ENCODE results near the gene KRT16. TPM values are rescaled to one million over a fixed set of nuclear protein-coding genes. Genes with fewer than 3 reads are reported as not detected.
A peak's percentile ranks its signal among the peaks of the same experiment; 100 is the strongest.

Gene KRT16
- total RNA-seq, 1 experiment from 2014 or later, result 0.61 TPM

DNA sequence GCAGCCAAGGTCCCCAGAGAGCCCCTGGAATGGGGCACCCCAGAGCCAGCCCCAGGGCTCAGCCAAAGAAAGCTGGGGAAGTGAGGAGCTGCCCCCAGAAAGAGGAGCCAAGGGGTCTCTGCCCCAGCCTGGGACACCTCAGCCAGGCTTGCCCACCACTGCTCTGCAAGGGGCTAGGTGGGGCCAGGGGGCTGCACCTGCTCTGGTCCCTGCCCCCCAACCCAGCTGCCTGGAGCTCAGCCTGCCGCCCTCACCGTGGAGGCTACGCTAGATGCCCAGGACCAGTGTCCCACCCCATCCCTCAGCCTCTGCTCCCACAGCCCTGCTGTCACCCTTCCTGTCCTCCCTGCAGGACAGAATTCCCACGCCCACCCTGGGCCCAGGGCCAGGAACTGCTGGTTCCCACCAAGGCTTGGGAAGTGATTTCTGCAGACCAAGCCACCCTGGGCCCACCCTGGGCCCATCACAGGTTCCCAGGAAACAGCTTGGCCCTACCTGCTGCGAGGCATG is 39.9 kb upstream of the KRT16 start (continued):
- TF ChIP-seq, protein P1, sequence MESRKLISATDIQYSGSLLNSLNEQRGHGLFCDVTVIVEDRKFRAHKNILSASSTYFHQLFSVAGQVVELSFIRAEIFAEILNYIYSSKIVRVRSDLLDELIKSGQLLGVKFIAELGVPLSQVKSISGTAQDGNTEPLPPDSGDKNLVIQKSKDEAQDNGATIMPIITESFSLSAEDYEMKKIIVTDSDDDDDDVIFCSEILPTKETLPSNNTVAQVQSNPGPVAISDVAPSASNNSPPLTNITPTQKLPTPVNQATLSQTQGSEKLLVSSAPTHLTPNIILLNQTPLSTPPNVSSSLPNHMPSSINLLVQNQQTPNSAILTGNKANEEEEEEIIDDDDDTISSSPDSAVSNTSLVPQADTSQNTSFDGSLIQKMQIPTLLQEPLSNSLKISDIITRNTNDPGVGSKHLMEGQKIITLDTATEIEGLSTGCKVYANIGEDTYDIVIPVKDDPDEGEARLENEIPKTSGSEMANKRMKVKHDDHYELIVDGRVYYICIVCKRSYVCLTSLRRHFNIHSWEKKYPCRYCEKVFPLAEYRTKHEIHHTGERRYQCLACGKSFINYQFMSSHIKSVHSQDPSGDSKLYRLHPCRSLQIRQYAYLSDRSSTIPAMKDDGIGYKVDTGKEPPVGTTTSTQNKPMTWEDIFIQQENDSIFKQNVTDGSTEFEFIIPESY (IDR thresholded peaks at IDR 0.05; ENCODE audit: extremely low read depth, insufficient replicate concordance, low read length), result no peak
- TF ChIP-seq, protein P2, sequence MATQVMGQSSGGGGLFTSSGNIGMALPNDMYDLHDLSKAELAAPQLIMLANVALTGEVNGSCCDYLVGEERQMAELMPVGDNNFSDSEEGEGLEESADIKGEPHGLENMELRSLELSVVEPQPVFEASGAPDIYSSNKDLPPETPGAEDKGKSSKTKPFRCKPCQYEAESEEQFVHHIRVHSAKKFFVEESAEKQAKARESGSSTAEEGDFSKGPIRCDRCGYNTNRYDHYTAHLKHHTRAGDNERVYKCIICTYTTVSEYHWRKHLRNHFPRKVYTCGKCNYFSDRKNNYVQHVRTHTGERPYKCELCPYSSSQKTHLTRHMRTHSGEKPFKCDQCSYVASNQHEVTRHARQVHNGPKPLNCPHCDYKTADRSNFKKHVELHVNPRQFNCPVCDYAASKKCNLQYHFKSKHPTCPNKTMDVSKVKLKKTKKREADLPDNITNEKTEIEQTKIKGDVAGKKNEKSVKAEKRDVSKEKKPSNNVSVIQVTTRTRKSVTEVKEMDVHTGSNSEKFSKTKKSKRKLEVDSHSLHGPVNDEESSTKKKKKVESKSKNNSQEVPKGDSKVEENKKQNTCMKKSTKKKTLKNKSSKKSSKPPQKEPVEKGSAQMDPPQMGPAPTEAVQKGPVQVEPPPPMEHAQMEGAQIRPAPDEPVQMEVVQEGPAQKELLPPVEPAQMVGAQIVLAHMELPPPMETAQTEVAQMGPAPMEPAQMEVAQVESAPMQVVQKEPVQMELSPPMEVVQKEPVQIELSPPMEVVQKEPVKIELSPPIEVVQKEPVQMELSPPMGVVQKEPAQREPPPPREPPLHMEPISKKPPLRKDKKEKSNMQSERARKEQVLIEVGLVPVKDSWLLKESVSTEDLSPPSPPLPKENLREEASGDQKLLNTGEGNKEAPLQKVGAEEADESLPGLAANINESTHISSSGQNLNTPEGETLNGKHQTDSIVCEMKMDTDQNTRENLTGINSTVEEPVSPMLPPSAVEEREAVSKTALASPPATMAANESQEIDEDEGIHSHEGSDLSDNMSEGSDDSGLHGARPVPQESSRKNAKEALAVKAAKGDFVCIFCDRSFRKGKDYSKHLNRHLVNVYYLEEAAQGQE (IDR thresholded peaks at IDR 0.05; ENCODE audit: low read depth), result no peak
- TF ChIP-seq EGR1 (IDR thresholded peaks at IDR 0.05; ENCODE audit: low read depth), result no peak

DNA sequence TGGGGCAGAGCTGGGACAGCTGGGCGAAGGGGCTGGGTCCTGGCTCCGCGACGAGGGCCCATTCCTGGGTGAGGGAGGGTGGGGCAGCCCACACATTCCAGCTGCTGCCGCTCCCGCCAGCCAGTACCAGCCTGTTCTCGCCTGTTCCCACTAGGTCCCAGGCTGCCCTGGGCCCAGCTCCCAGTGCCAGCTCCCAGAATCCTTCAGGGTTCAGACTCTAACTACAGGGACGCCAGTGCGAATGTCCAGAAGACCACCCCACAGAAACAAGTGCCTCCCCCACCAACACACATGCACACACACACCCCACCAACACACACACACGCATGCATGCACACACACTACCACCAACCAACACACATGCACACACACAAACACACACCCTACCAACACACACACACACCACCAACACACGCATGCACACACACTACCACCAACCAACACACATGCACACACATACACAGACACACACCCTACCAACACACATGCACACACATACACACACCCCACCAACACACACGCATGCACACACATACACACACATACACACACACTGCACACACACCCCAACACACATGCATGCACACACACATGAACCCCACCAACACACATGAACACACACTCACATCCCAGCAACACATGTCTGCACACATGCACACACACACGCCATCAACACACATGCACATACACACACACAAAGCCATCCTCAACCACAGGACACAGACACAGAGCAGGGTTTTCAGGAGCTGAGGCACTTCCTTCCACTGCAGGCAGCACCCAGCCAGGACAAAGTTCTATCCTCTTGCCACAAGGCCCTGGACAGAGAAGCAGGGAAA is 39.3 kb upstream of the KRT16 start:
- Histone ChIP-seq H3K79me2 (ENCODE audit: insufficient read depth, low read length) (no peaks in the 10 kb centered on the region), H3K27ac (ENCODE audit: low read depth, low read length) (peak overlapping the region; percentile 61), H3K27me3 (ENCODE audit: insufficient read depth, low read length) (no peaks in the 10 kb centered on the region), H3K4me2 (ENCODE audit: low read length) (peak overlapping the region; percentile 82), H3K9me3 (ENCODE audit: control insufficient read depth in 1 of 2, insufficient read depth in 1 of 2, low read depth in 1 of 2, low read length in 2 of 2) (no peaks in the 10 kb centered on the region), H4K20me1 (ENCODE audit: insufficient read depth) (no peaks in the 10 kb centered on the region), H3K9me2 (ENCODE audit: insufficient read depth) (no peaks in the 10 kb centered on the region), H3K9ac (ENCODE audit: low read length) (peak overlapping the region; percentile 67), H3K36me3 (ENCODE audit: control insufficient read depth in 1 of 2, insufficient read depth in 2 of 2, low read length in 2 of 2) (no peaks in the 10 kb centered on the region), H3K4me3 (replicated peaks in 1 of 2; ENCODE audit: low read depth in 1 of 2, low read length in 2 of 2) (no peak overlapping the region), H2AFZ (ENCODE audit: low read depth, low read length, poor library complexity, severe bottlenecking) (no peak overlapping the region), H3K4me1 (ENCODE audit: control insufficient read depth in 1 of 2, insufficient read depth in 2 of 2, low read length in 2 of 2) (peaks cover 53 to 97% of the 10 kb centered on the region in 2 experiments)
- DNase-seq (ENCODE audit: low read depth, low spot score) (no peak), ATAC-seq (peak; percentile 20)
- intact Hi-C loops (cut with micrococcal nuclease), result no loop called here
- ChIA-PET RAD21 (ENCODE audit: low non-redundant PET in 1 of 2, low total read pairs in 2 of 2, uncharacterized antibody in 2 of 2, unreplicated experiment in 2 of 2) (interaction anchor here in 1 of 2 experiments (0.7 to 0.8 kb wide), 3 partner anchors 9 to 979 kb away, joined by 3 to 5 read pairs (median 4); no protein-coding TSS in a partner anchor), CTCF (interaction anchor here (2.4 to 11.1 kb wide), 2 partner anchors 12 to 103 kb away, joined by 30 to 217 read pairs; no protein-coding TSS in a partner anchor), POLR2A (interaction anchor here (1.0 kb wide), 1 partner anchor 14 kb away, joined by 3 read pairs; no protein-coding TSS in a partner anchor)
- no TSS peak for BruUV-seq (replicated peaks)
- TF ChIP-seq, protein P3, sequence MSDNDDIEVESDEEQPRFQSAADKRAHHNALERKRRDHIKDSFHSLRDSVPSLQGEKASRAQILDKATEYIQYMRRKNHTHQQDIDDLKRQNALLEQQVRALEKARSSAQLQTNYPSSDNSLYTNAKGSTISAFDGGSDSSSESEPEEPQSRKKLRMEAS (IDR thresholded peaks at IDR 0.05), result peak; percentile 25; the same call in 1 of the 2 replicates
- TF ChIP-seq YY1 (IDR thresholded peaks at IDR 0.05; ENCODE audit: extremely low read depth, insufficient replicate concordance, low read depth, low read length), result no peak
